Measurements from ENCODE around the gene IGSF21. TPM values are rescaled to one million over a fixed set of nuclear protein-coding genes. Genes with fewer than 3 reads are reported as not detected.

Gene IGSF21
- polyA plus RNA-seq, 1 donor (not counting 4 experiments of a cell fraction or from before 2014, with no cell fraction given): not detected

DNA sequence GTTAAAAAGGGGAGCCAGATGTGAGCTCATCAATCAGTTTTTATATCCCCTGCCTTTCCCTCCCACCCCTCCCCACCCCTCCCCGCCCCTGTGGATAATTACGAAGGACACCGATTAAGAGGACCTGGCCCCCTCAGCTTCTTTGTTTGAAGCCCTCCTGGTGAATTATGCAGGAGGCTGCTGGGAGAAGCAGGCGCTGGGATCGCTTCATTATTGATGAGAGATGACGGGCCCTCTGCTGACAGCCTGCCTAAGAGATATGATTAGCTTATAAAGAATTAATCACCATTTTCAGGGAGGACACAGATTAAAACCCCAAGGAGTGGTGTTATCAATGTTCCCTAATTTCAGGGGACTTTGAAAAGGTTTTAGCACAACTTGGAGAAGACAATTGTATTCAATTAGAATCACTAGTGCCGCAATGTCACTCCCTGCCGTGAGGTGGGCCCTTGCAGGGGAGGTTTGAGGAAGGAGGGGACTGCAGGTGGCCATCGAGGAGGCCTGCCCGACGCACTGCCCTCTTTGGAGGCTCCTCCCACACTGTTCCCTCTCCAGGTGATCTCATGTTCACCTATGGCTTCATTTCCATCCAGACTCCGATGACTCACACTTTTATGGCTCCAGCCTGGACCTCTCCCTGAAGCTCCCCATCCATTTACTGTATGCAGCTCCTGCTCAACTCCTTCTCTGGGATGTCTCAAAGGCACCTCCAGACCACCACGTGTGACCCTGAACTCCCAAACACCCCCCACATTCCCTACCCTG, 306.1 kb downstream of the IGSF21 start:
- no peaks in the 10 kb centered on the region for H3K79me2 ChIP-seq (ENCODE audit: control insufficient read depth, insufficient read depth, low read length)
- no peaks in the 10 kb centered on the region for H3K9me1 ChIP-seq (ENCODE audit: control insufficient read depth, extremely low read depth, insufficient read depth, low read length)
- DNase-seq (ENCODE audit: low read depth, low spot score) (no peak), FAIRE-seq (no peak)
- no peak overlapping the region for H3K27ac ChIP-seq (ENCODE audit: control insufficient read depth, insufficient read depth, low read length)
- H3K36me3 ChIP-seq (ENCODE audit: control insufficient read depth in 2 of 2, extremely low read depth in 1 of 2, insufficient read depth in 2 of 2, low read length in 2 of 2): no peaks in the 10 kb centered on the region
- peaks cover 9% of the 10 kb centered on the region for H3K9me3 ChIP-seq (ENCODE audit: control insufficient read depth, low read depth, low read length)
- no peak overlapping the region for H3K4me2 ChIP-seq (ENCODE audit: control insufficient read depth, extremely low read depth, insufficient read depth, low read depth, low read length)
- H3K9ac ChIP-seq (ENCODE audit: control insufficient read depth, extremely low read depth, insufficient read depth, low read length): no peak overlapping the region
- H3K4me1 ChIP-seq (ENCODE audit: control insufficient read depth, extremely low read depth, insufficient read depth, low read length): no peaks in the 10 kb centered on the region
- H4K20me1 ChIP-seq (ENCODE audit: control insufficient read depth, extremely low read depth, insufficient read depth, low read length): peaks cover 3% of the 10 kb centered on the region
- no peak overlapping the region for H3K4me3 ChIP-seq (ENCODE audit: control insufficient read depth in 2 of 3, extremely low read depth in 1 of 3, insufficient read depth in 2 of 3, low read depth in 1 of 3, low read length in 3 of 3)
- dilution Hi-C loops (cut with MboI; ENCODE audit: extremely low pct_ligation_motif_present, low sequenced_read_pairs): no loop called here
- no peak for TF ChIP-seq EZH2 (IDR thresholded peaks at IDR 0.05; ENCODE audit: low read length)
- TF ChIP-seq, protein P1, sequence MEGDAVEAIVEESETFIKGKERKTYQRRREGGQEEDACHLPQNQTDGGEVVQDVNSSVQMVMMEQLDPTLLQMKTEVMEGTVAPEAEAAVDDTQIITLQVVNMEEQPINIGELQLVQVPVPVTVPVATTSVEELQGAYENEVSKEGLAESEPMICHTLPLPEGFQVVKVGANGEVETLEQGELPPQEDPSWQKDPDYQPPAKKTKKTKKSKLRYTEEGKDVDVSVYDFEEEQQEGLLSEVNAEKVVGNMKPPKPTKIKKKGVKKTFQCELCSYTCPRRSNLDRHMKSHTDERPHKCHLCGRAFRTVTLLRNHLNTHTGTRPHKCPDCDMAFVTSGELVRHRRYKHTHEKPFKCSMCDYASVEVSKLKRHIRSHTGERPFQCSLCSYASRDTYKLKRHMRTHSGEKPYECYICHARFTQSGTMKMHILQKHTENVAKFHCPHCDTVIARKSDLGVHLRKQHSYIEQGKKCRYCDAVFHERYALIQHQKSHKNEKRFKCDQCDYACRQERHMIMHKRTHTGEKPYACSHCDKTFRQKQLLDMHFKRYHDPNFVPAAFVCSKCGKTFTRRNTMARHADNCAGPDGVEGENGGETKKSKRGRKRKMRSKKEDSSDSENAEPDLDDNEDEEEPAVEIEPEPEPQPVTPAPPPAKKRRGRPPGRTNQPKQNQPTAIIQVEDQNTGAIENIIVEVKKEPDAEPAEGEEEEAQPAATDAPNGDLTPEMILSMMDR (optimal IDR thresholded peaks at IDR 0.05 in 1 of 3, IDR thresholded peaks at IDR 0.05 in 1 of 3, conservative IDR thresholded peaks at IDR 0.05 in 1 of 3; ENCODE audit: extremely low read depth in 1 of 3, insufficient read depth in 2 of 3, low read length in 3 of 3): no peak
- H2AFZ ChIP-seq (ENCODE audit: control insufficient read depth, low read length): no peak overlapping the region
- H3K27me3 ChIP-seq (ENCODE audit: control insufficient read depth, extremely low read depth, insufficient read depth, low read length): no peaks in the 10 kb centered on the region

- Histone ChIP-seq H3K79me2 (ENCODE audit: control insufficient read depth, insufficient read depth, low read length) (no peaks in the 10 kb centered on the region), H3K9me3 (ENCODE audit: control insufficient read depth, low read depth, low read length) (peaks cover 9% of the 10 kb centered on the region), H3K36me3 (ENCODE audit: control insufficient read depth in 2 of 2, extremely low read depth in 1 of 2, insufficient read depth in 2 of 2, low read length in 2 of 2) (no peaks in the 10 kb centered on the region), H3K4me2 (ENCODE audit: control insufficient read depth, extremely low read depth, insufficient read depth, low read depth, low read length) (no peak overlapping the region), H4K20me1 (ENCODE audit: control insufficient read depth, extremely low read depth, insufficient read depth, low read length) (peaks cover 3% of the 10 kb centered on the region), H3K4me1 (ENCODE audit: control insufficient read depth, extremely low read depth, insufficient read depth, low read length) (no peaks in the 10 kb centered on the region), H3K27me3 (ENCODE audit: control insufficient read depth, extremely low read depth, insufficient read depth, low read length) (no peaks in the 10 kb centered on the region), H3K9ac (ENCODE audit: control insufficient read depth, extremely low read depth, insufficient read depth, low read length) (no peak overlapping the region), H3K4me3 (ENCODE audit: control insufficient read depth in 2 of 3, extremely low read depth in 1 of 3, insufficient read depth in 2 of 3, low read depth in 1 of 3, low read length in 3 of 3) (no peak overlapping the region), H2AFZ (ENCODE audit: control insufficient read depth, low read length) (no peak overlapping the region), H3K27ac (ENCODE audit: control insufficient read depth, insufficient read depth, low read length) (no peak overlapping the region), H3K9me1 (ENCODE audit: control insufficient read depth, extremely low read depth, insufficient read depth, low read length) (no peaks in the 10 kb centered on the region)
- no peak for TF ChIP-seq EZH2 (IDR thresholded peaks at IDR 0.05; ENCODE audit: low read length)
- TF ChIP-seq, protein P1 (optimal IDR thresholded peaks at IDR 0.05 in 1 of 3, IDR thresholded peaks at IDR 0.05 in 1 of 3, conservative IDR thresholded peaks at IDR 0.05 in 1 of 3; ENCODE audit: extremely low read depth in 1 of 3, insufficient read depth in 2 of 3, low read length in 3 of 3): no peak
- FAIRE-seq: no peak
- dilution Hi-C loops (cut with MboI; ENCODE audit: extremely low pct_ligation_motif_present, low sequenced_read_pairs): no loop called here
- DNase-seq (ENCODE audit: low read depth, low spot score): no peak
Observed at GRCh38 chr1:18414321-18414720, 306.7 kb downstream of the IGSF21 start.

All from keratinocyte (primary cell).